Right lung (tissue), 5 donors: ENCODE measurements around the gene LINGO3. TPM values are rescaled to one million over a fixed set of nuclear protein-coding genes. Genes with fewer than 3 reads are reported as not detected.

ENCODE experiments used
- DNase-seq, 2 donors: peaks; one replicate each; pipeline ENCODE4 v3.0.0-alpha.2; 2013
- polyA plus RNA-seq, 5 donors: library from polyadenylated mRNA; unstranded; fragments of 120-200 nt; gene quantifications; one replicate each; pipeline versions ENCODE4 v1.2.1 to v1.2.3, GENCODE V29; 2013; ENCODE audit warnings: inconsistent platforms in 1 of 5, low replicate concordance in 1 of 5; ENCODE audit not compliant: insufficient read length in 5 of 5, insufficient read depth in 1 of 5

LINGO3 gene
- polyA plus RNA-seq, 5 donors = 0.08 to 0.16 (median 0.08) TPM; not detected in 2

DNA sequence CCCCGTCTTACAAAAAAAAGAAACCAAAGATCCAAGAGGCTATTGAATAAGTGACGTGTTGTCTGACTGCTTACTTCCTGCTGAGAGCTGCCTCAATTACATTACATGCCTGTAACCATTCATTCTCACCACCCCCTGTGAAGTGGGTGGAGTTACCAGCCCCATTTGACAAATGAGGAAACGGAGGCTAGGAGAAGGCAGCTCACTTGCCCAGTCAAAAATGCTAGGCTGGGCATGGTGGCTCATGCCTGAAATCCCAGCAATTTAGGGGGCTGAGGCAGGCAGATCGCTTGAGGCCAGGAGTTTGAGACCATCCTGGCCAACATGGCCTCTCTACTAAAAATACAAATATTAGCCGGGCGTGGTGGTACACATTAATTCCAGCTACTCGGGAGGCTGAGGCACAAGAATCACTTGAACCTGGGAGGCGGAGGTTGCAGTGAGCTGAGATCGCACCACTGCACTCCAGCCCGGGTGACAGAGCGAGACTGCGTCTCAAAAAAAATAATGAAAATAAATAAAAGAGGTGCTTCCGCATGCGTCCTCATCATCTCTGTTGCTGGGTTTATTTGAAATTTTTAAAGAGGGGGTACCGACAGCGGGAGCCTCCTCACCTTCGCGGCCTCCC lies 19.9 kb upstream of the LINGO3 start:
- no peak for DNase-seq

DNA sequence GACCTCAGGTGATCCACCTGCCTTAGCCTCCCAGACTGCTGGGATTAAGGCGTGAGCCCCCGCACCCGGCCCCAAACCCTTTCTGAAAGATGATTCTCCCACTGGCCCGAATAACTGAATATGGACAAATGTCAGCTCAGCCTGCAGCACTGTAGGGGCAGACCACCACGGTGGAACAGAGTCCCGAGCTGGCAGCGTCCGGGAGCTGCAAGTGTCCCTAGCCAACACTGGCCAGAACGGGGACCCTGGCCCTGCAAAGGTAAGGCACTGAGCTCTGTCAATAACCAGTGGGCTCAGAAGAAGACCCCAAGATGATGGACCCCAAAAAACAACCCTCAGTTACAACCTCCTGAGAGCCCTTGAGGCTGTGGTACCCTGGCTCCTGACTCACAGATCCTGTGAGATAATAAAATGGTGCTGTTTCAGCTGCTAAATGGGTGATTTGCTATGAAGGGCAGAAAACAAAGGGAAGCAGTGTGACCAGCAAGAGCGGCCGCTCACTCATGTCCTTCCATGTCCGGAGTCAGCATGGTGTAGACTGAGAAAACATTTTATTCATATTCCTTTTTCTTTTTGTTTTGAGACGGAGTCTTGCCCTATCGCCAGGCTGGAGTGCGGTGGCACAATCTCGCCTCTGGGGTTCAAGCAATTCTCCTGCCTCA lies 18.9 kb upstream of the LINGO3 start:
- no peak for DNase-seq

DNA sequence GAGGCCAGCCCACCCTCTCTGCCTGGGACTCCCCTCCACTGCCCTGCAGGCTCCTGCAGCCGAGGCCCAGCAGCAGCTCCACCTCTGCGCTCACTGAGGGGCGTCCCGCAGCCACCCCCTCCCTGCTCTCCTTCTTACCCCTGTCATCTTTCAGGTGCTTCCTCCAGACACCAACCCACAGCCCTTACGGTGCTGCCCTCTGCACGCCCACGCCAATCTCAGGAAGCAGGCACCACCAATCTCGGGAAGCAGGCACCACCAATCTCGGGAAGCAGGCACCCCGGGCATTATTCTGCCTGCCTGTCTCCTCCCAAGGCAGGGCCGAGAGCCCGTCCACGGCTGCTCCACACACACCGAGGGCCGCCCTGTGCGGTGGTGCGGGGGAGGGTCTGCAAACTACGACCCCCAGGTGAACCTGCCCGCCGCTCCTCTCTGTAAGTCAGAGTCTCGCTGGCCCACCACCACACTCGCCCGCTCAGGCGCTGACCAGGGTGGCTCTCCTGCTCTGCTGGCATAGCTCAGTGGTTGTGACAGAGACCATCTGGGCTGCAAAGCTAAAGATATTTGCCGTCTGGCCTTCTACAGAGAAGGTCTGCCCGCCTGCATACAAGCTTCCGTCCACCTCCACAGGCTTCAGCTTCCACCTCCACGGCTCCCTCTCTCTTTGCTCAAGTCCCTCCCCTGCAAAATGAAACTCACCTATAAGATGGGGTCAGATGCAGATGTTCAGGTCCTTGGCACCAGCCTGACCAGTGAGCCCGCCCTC lies 17.5 kb upstream of the LINGO3 start:
- no peak for DNase-seq

DNA sequence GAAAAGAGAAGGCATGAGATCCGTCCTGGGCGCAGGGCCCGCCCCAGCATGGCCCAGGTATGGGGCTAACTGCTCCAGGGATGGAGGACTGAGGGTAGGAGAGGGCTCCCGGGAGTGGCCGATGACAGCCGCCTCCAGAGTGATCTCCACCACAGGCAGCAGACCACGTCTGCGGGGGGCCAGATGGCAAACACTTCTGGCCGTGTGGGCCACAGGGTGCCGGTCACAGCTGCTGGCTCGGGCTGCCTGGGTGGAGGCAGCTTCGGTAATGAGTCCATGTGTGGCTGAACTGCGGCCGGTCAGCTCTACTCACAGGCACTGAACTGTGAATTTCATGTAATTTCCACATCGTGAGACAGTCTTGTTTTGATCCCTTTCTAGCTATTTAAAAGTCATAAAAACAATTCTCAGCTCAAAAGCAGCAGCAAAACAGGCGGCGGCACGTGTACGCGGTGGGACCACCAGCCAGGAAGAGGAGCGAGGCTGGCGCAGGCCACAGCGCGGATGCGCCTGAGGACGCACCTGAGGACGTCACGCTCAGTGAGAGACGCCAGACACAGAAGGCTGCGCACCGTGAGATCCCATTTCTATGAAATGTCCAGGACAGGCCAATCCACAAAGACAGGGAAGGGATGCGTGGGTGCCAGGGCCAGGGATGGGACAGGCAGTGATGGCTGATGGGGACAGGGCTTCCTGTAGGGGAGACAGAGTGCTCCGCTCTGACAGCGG lies 16.4 kb upstream of the LINGO3 start:
- no peak for DNase-seq

DNA sequence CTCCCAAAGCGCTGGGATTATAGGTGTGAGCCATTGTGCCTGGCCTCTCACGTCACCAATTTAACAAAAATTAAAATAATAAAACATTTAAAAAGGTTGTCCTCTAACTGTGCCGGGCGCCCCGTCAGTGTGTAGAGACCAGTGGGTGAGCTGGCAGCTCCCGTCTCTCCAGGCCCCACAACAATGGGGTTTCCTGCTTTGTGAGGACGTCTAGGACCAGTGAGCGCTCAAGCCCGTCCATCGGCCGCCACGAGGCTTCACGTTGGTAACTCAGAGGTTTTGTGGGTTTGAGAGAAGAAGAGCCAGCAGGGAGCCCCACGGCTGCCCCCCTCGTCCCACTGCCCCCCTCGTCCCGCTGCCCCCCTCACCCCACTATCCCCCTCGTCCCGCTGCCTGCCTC lies 15.8 kb upstream of the LINGO3 start:
- DNase-seq = no peak

DNA sequence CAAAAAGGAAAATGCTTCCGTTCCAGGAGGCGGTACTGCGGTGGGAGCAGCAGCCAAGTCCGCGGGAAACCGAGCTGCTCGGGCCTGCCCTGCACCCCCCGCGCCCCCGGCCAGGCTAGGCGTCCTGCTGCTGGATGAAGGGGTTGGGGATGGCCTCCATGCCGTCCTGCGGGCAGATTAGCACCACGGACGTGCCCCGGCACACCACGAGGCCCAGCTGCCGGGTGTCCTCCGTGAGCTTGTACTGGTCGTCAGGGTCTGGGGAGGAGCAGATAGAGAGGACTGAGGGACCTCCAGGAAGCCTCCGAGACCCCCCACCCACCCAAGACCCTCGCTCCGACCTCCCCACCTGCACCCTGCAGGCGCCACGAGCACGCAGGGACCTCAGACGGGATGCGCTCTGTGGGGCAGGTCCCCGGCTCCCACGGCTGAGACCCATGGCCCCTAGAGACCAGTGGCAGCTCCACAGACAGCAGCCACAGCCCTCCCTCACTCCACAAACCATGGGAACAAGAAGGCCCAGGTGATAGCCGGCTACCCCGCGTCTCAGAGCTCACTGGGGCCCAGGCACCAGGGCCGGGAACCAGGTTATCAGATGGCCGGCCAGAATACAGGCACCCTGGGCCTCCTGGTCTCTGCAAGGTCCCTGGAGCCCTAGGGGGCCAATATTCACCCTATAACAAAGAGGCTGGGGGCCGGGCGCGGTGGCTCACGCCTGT lies 13.8 kb upstream of the LINGO3 start:
- DNase-seq = no peak

DNA sequence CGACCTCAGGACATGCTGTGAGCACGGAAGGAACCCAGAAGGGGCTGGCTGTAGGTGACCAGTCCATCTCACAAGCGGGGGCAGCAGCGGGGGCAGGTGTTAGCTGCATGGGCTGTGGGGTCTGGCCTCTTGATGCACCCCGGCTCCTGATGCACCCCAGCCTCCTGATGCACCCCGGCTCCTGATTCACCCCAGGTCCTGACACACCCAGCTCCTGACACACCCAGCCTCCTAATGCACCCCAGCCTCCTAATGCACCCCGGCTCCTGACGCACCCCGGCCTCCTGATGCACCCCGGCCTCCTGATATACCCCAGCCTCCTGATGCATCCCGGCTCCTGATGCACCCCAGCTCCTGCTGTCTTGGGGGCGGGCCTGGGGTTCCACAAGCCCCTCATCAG lies 13.0 kb upstream of the LINGO3 start:
- no peak for DNase-seq

DNA sequence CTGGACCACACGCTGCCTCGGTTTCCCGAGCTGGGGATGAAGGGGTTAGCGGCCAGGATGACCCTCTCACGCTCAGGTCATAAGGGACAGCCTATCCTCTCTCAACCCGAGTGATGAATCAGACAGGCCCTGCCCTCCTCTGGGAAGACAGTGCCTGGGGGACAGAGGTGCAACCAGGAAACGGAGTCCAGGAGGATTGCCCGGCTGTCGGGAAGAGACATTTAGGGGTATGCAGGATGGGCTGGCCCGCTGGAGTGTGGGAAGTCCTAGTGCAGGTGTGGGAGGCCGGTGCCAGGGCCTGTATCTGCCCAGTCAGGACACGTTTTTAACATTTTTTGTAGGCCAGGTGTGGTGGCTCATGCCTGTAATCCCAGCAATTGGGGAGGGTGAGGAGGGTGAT lies 12.1 kb upstream of the LINGO3 start:
- DNase-seq = no peak

DNA sequence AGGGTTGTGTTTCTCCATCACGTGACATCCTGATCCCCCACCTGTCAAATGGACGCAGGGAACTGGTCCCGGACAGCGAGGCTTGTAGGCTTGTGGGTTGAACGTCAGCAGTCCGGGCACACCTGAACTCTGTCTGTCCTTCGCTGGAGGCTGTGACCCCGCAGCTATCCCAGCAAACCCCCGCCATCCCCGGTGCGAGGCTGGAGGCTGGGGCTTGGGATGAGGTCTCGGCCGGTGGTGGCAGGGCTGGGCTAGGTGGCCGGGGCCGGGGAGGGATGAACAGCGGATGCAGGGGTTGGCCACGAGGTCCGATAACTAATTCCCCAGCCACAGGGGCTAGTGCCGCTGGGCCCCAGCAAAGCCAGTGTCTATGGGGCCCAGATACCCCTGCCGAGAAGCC lies 11.6 kb upstream of the LINGO3 start:
- no peak for DNase-seq

DNA sequence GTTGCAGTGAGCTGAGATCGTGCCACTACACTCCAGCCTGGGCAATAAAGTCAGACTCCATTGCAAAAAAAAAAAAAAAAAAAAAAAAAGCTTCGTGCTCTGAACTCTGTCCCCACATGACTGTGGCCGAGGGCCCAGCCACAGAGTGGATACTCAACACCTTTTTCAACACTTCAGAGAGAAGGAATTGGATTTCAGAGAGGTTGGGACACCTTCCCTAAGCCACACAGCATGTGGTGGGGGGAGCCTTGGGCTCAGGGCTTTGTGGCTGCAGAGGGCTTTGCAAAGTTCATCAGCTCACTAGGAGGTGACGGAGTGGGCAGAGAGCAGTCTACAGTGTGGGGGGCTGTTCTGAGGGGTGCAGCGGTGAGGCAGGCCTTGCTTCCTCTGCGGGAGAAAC lies 11.0 kb upstream of the LINGO3 start:
- DNase-seq = no peak

DNA sequence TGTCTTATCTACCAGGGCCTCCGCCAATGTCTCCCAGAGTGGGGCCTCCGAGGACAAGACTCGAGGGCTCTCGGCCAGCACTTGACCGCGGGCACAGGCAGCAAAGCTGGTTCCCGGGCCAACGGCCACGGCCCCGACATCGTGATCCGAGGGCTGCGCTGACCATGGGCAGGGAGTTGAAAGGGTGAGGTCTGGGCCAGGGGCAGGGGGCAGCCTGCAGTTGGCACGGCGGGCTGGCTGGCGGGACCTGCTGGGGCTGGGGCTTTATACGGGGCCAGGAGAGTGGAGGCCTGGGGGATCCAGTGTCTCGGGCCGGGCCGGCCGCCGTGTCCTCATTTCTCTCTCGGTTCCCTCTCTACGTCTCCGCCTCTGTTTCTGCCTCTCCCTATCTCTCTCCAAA lies 9.8 kb upstream of the LINGO3 start:
- no peak for DNase-seq

DNA sequence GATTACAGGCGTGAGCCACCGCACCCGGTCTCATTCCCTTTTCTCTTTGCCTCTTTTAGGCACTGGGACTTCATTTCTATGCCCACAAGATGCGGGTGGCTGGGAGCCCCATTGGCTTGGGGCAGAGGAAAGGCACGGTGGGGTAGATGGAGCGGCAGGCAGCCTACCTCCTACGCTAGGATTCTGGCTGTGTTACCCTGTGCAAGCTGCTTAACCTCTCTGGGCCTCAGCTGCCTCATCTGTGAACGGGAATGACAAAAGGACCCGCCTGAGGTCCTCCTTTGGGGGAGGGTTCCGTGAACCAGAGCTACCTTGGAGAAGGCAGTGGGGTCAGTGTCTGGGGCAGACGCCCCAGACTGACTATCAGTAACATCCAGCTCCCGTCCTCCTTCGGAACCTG lies 9.3 kb upstream of the LINGO3 start:
- DNase-seq = no peak

DNA sequence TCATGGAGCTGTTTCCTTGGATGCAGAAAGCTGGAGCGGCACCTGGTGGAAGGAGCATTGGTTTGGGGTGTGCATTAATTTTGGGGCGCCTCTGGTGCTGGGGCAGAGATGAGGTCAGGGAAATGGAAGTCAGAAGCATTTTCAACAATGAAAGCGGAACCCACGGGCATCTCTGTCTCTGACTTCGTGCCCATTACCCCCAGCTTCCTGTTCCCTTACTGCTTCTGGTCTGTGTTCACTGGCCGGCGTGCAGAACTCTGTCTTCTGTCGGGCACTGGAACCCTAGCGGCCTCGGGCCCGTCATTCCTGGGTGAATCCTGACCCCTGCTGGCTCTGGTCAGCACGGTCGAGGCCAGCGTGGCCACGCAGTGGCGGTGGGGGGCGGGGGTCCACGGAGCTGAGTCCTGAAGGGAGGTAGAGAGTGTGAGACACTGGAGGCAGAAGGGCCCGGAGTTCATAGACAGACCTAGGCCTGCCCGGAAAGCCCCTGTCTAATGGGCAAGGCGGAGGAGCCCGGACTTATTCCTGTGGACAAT lies 7.9 kb upstream of the LINGO3 start:
- DNase-seq = no peak

DNA sequence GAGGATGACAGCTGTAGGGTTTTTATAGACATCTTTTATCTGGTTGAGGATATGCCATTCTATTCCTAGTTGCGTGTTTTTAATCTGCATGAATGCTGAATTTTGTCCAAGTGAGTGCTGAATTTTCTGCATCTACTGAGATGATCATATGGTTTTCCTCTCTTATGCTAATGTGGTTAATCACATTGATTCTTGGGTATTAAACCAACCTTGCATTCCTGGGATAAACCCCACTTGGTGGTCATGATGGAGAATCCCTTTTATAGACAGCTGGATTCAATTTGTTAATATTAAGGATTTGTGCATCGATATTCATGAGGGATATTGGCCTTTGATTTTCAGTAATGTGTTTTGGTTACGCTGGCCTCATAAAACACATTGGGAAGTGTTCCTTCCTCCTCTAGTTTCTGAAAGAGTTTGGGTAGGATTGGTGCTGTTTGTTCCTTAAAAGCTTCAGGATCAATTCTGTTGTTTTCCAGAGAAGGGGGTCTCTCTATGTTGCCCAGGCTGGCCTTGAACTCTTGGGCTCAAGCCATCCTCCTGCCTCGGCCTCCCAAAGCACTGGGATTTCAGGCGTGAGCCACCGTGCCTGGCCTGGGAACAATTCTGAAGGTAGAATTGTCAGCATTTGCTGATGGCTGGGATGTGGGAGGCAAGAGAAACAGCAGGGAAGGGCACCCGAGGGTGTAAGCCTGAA lies 7.3 kb upstream of the LINGO3 start:
- no peak for DNase-seq

DNA sequence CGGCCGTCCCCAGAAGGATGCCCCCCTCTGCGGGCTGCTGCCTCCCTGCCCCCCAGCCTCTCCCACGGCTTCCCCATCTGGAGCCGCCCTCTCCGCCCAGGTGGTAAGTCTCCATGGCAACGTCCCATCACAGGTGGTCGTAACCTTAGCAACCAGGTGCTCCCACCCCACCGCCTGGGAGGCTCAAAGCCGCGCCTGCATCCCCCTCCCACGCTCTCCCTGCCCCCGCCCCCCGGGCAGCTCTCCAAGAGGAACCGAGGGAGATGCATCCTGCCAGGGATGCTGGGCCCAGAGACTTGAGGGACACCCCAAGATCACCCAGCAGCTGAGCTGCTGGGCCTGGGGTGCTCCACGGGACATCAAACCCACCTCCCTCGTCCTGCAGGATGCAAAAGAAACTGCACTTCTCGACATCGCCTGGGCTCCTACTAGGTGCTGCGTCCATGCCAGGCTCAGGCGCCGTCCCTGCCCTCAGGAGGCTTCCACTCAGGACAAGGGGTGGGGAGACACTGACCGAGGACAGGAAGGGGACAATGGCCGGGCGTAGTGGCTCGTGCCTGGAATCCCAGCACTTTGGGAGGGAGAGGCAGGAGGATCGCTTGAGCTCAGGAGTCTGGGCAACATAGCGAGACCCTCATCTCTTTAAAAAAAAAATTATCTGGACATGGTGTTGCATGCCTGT lies 5.0 kb upstream of the LINGO3 start:
- no peak for DNase-seq

DNA sequence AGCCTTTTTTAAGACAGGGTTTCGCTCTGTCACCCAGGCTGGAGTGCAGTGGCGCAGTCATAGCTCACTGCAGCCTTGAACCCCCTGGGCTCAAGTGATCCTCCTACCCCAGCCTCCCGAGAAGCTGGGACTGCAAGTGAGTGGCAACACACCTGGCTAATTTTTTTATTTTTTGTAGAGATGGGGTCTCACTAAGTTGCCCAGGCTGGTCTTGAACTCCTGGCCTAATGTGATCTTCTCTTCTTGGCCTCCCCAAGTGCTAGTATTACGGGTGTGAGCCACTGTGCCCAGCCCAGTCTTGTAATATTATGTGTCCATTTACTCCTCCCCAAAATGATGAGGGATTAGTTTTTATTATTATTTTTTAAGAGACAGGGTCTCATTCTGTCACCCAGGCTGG lies 3.1 kb upstream of the LINGO3 start:
- DNase-seq = no peak

DNA sequence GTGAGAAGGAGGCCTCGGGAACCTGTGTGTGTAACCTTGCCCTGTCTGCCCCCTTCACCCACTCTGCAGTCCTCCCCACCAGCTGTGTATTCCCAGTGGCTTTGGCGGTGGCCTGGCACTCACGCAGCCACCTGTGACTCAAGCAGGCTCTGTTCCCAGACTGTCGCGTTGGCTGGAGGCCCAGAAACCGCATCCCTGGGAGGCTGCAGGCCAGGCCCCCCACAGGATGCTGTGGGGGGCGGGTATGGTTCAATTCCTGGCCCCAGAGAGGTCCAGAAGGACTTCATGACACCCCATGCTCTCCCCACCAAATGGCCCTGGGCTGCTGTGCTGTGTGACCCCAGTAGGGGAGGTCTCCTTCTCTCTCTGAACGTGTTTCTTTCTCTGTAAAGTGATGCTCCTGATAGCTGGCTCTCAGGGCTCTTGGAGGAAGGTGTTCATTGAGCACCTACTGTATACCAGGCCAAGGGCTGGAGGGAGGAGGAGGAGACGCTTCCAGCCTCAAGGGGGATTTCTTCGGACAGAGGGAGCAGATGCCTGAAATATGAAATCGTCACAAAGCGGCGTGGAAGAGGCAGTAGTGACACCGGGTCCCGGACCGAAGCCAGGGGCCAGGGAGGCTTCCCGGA lies 1.9 kb upstream of the LINGO3 start:
- DNase-seq = no peak

DNA sequence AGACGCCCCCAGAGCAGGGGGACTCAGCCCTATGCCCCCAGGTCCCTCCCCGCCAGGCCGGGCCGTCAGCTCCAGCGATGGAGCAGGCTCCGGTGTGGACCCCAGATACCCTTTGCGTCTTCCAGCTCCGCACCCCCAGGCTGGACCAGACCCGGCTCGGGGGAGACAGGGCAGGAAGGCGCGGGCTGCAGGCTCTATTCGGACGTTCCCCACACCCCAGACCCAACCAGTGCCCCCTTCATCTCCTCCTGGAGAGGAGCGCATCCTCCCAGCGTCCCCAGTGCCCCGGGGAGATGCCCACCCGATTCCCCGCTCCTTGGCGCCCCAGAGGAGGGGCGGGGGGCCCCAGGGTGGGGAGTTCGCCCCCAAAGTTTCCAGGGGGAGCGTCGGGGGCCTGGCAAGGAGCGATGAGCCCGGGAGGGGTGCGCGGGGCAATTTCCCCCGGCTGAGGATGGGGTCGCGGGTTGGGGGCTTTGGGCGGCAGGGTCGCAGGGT lies 389 bp downstream of the LINGO3 start:
- DNase-seq = no peak

DNA sequence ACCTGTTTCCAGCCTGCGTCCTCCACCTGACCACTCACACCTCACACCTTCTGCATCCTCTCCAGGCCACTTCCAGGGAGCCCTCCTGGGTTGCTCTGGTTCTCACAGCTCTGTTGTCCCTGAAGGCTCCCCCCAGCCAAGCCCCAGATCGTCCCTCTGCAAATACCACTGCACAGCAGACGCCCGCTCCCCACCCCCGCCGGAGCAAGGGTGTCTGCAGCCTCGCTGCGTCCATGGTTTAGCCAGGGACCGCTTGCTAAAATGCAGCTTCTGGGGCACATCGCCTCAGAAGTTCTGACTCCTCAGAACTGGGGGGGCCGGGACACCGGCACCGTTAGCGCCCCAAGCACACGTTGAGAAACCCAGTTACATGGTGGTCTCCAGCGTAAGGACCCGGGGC lies 983 bp downstream of the LINGO3 start:
- DNase-seq = no peak
